ENCODE measurements around the gene ASB4. TPM values are rescaled to one million over a fixed set of nuclear protein-coding genes. Genes with fewer than 3 reads are reported as not detected.

ASB4 gene
- total RNA-seq, 1 donor from 2014 or later = 6.3 TPM

DNA sequence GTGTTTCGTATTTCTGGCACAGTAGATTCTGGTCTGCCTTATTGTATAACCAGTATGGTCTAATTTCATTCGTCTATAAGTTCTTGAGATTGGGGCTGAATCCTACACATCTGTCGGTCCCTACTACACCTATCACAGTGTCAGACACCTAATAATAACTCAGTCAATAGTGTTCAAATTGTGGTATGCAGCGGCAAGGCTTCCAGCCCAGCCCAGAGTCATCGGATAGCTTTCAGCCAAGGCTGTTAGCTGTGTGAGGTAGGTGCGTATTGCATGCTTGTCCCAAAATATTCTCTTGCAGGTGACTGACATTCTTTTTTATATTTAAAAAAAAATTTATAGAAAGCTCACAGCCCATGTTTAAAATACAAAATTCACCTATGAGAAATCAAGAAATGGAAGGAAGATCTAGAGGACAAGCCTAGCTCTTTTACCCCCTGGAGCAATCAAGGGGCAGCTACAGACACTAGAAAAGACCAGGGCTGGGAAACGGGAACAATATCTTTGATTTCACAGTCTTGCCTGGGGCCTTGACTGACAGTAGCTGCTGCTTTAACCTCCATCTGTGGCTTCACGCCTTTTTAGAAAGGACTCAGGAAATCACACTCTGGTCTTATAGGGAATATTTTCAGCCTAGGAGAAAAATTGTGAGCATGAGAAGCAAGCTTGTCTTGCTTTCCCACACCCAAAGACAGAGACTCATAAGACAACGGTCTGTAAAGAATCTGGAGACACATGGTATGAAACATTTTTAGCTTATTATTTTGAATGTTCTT lies 9.5 kb upstream of the ASB4 start:
- peak overlapping the region; percentile 32 for H3K4me3 ChIP-seq
- no peak for DNase-seq
- H3K36me3 ChIP-seq = no peaks in the 10 kb centered on the region
- H3K27me3 ChIP-seq (ENCODE audit: low read depth) = no peaks in the 10 kb centered on the region
- no peaks in the 10 kb centered on the region for H3K9me3 ChIP-seq (replicated peaks)
- H3K4me1 ChIP-seq = peaks cover 3% of the 10 kb centered on the region
- TF ChIP-seq, protein P1, sequence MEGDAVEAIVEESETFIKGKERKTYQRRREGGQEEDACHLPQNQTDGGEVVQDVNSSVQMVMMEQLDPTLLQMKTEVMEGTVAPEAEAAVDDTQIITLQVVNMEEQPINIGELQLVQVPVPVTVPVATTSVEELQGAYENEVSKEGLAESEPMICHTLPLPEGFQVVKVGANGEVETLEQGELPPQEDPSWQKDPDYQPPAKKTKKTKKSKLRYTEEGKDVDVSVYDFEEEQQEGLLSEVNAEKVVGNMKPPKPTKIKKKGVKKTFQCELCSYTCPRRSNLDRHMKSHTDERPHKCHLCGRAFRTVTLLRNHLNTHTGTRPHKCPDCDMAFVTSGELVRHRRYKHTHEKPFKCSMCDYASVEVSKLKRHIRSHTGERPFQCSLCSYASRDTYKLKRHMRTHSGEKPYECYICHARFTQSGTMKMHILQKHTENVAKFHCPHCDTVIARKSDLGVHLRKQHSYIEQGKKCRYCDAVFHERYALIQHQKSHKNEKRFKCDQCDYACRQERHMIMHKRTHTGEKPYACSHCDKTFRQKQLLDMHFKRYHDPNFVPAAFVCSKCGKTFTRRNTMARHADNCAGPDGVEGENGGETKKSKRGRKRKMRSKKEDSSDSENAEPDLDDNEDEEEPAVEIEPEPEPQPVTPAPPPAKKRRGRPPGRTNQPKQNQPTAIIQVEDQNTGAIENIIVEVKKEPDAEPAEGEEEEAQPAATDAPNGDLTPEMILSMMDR (IDR thresholded peaks at IDR 0.05; ENCODE audit: borderline replicate concordance) = no peak
- intact Hi-C loops (cut with micrococcal nuclease) = no loop called here
- no peak overlapping the region for H3K27ac ChIP-seq (replicated peaks)

DNA sequence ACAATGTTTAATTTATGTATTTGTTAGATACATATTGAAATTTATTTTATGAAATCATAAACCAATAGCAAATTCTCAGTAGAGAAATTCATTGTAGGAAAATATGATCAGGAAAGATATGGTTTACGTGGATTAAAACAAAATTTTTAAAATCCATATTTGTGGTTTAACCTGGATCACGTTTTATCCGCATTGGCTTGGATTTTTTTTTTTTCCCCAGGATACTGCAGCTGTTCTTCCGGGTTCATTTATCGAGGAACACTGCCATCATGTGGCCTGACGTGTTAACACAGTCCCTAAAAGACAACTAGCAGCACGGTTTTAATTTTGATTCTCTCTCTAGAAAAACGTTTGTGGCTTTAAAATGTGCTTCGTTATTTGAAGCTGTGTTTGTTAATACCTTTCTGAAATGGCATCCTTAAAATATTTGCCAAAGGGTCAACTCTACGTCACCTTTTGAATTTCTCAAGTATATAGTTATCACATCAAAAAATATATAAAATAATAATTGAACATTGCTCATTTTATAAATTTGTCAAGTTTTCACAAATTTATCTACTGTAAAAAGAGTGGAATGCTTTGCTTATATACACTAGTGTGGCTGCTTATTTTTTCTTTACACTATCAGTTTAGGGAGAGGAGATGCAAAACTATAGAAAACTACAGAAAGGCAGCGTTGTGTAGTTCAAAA lies 8.7 kb upstream of the ASB4 start:
- intact Hi-C loops (cut with micrococcal nuclease) = no loop called here
- peak; percentile 29 for DNase-seq
- Histone ChIP-seq H3K36me3 (no peaks in the 10 kb centered on the region), H3K27ac (replicated peaks) (no peak overlapping the region), H3K27me3 (ENCODE audit: low read depth) (no peaks in the 10 kb centered on the region), H3K9me3 (replicated peaks) (no peaks in the 10 kb centered on the region), H3K4me1 (peaks cover 3% of the 10 kb centered on the region), H3K4me3 (peak overlapping the region; percentile 32)
- TF ChIP-seq, protein P1 (IDR thresholded peaks at IDR 0.05; ENCODE audit: borderline replicate concordance) = peak; percentile 85

DNA sequence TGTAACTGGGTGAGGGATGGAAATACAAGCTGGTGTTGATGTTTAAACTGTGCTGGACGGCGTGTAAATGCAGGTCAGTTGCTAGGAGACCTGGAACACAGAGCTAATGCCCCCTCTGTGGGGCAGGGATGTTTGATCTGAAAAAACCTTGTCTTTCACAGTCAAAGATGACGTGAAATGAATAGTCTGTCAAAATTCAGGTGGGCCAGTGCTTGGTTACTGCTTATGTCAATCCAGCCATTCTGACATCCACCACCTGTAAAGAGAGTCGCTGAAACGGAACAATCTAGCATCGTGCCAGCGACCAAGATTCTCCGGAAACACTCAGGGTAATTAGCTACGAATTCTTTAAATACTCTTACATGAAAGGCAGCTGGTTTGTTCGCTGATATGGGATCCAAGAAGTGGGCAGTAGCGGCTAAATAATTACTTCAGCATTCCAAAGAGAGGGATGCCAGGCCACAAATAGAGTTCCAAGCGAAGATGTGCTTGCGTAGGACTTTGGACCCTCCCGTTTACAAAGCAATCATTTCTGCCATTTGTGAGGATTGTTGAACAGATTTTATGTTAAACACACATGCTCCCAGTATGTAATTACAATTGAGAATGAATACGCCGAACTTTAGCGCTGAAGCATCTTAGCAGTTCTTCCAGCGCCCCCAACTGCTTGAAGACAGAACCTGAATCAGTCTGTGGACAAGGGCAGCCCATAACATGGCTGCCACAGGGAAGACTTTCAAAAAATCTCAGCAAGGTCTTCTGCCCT lies 7.3 kb upstream of the ASB4 start:
- Histone ChIP-seq H3K9me3 (replicated peaks) (no peaks in the 10 kb centered on the region), H3K27me3 (ENCODE audit: low read depth) (no peaks in the 10 kb centered on the region), H3K27ac (replicated peaks) (no peak overlapping the region), H3K36me3 (no peaks in the 10 kb centered on the region), H3K4me3 (peak overlapping the region; percentile 36), H3K4me1 (peaks cover 3% of the 10 kb centered on the region)
- TF ChIP-seq, protein P1 (IDR thresholded peaks at IDR 0.05; ENCODE audit: borderline replicate concordance) = peak; percentile 30
- no peak for DNase-seq
- intact Hi-C loops (cut with micrococcal nuclease) = no loop called here

DNA sequence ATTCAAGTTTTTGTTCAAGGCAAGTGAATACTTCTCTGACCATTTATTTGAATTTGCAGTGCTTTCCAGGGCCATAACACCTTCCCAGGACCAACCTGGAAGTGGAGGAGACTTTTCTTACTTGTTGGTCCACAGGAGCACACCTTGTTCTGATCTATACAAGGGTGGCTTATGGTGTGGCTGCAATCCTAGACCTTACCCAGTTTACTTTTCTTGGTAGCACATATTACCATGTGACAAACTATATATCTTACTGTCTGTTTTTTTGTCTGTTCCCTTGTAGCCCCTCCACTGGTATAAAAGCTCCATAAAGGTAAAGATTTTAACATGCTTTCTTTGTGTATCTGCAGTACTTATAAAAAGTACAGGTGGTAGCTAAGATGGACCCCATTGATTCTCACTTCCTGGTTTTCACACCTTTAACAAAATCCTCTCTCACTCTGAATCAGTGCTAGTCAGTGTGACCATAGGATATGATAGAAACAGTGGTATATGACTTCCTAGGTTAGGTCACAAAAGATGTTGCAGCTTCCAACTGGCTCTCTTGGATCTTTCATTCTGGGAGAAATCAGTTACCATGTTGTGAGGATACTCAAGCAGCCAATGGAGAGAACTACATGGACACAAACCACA lies 5.6 kb upstream of the ASB4 start:
- DNase-seq = no peak
- intact Hi-C loops (cut with micrococcal nuclease) = no loop called here
- Histone ChIP-seq H3K4me1 (peaks cover 3% of the 10 kb centered on the region), H3K27ac (replicated peaks) (no peak overlapping the region), H3K4me3 (no peak overlapping the region), H3K9me3 (replicated peaks) (no peaks in the 10 kb centered on the region), H3K36me3 (no peaks in the 10 kb centered on the region), H3K27me3 (ENCODE audit: low read depth) (no peaks in the 10 kb centered on the region)
- TF ChIP-seq, protein P1 (IDR thresholded peaks at IDR 0.05; ENCODE audit: borderline replicate concordance) = no peak

All from left ventricle myocardium inferior (tissue), 1 donor.